Loucy (cell line): ENCODE data around the gene BTBD6.

ENCODE experiments used
- H2AFZ ChIP-seq: fragments of 200-600 bp; sonication (generic); 2 replicates; pipeline ENCODE4 v1.6.0; 2016; ENCODE audit warnings: antibody characterized with exemption, mild to moderate bottlenecking, low read length, moderate library complexity
- H3F3A ChIP-seq: fragments of 200-600 bp; 2 replicates; pipeline ENCODE4 v1.6.0; 2016; ENCODE audit warnings: antibody characterized with exemption, low read depth, mild to moderate bottlenecking
- H3K27me3 ChIP-seq: fragments of 200-600 bp; sonication (generic); 2 replicates; pipeline ENCODE4 v1.6.1; 2014; ENCODE audit warnings: low read length, mild to moderate bottlenecking; ENCODE audit not compliant: insufficient read depth, poor library complexity, severe bottlenecking
- H3K36me3 ChIP-seq: fragments of 200-600 bp; sonication (generic); 2 replicates; pipeline ENCODE4 v1.6.1; 2016; ENCODE audit warnings: low read length; ENCODE audit not compliant: insufficient read depth
- H3K4me1 ChIP-seq: fragments of 200-600 bp; sonication (generic); 2 replicates; pipeline ENCODE4 v1.5.1; 2014; ENCODE audit warnings: low read length, mild to moderate bottlenecking; ENCODE audit not compliant: insufficient read depth, poor library complexity, severe bottlenecking
- H3K4me2 ChIP-seq: fragments of 200-600 bp; sonication (generic); 2 replicates; pipeline ENCODE4 v1.6.0; 2014; ENCODE audit warnings: antibody characterized with exemption, low read length, low read depth, mild to moderate bottlenecking; ENCODE audit not compliant: poor library complexity, severe bottlenecking
- H3K4me3 ChIP-seq: fragments of 200-600 bp; sonication (generic); 2 replicates; pipeline ENCODE4 v1.5.1; 2014; ENCODE audit warnings: low read length, mild to moderate bottlenecking, mixed read lengths; ENCODE audit not compliant: poor library complexity, severe bottlenecking
- H3K79me2 ChIP-seq: fragments of 200-600 bp; sonication (generic); 2 replicates; pipeline ENCODE4 v1.6.1; 2014; ENCODE audit warnings: low read length; ENCODE audit not compliant: insufficient read depth
- H3K9ac ChIP-seq: fragments of 200-600 bp; sonication (generic); 2 replicates; pipeline ENCODE4 v1.6.0; 2014; ENCODE audit warnings: mild to moderate bottlenecking, low read depth, low read length, moderate library complexity; ENCODE audit not compliant: poor library complexity, severe bottlenecking
- H3K9me2 ChIP-seq: fragments of 200-600 bp; sonication (generic); replicated peaks from 2 replicates; pipeline ENCODE4 v1.6.1; 2016; ENCODE audit warnings: low read depth, low read length, mixed read lengths
- H3K9me3 ChIP-seq: fragments of 200-600 bp; sonication (generic); 2 replicates; pipeline ENCODE4 v1.6.1; 2014; ENCODE audit warnings: mild to moderate bottlenecking, antibody characterized with exemption, low read length, low read depth; ENCODE audit not compliant: insufficient read depth
- H4K20me1 ChIP-seq: fragments of 200-600 bp; sonication (generic); 2 replicates; pipeline ENCODE4 v1.6.0; 2014; ENCODE audit warnings: antibody characterized with exemption, low read length, mild to moderate bottlenecking; ENCODE audit not compliant: insufficient read depth, poor library complexity, severe bottlenecking
- EZH2phosphoT487 ChIP-seq: fragments of 200-600 bp; IDR thresholded peaks from 2 replicates; pipeline ENCODE4 v1.6.1; 2018; ENCODE audit warnings: antibody characterized with exemption, mild to moderate bottlenecking, moderate library complexity, borderline replicate concordance
- TF ChIP-seq, protein P1 (sequence below): fragments of 200-600 bp; sonication (generic); conservative IDR thresholded peaks from 2 replicates; pipeline ENCODE4 v1.5.1; 2014; ENCODE audit warnings: mild to moderate bottlenecking, antibody characterized with exemption, low read length

The BTBD6 gene

GRCh38 chr14:105280525-105280924, 32.2 kb downstream of the BTBD6 start:
- no peak overlapping the region for H3K4me2 ChIP-seq

GRCh38 chr14:105281371-105282097, 33.2 kb downstream of the BTBD6 start:
- Histone ChIP-seq H3F3A (no peaks in the 10 kb centered on the region), H3K27me3 (no peaks in the 10 kb centered on the region), H3K4me1 (peaks cover 17% of the 10 kb centered on the region), H3K36me3 (peaks cover 28% of the 10 kb centered on the region; the same call in 1 of the 2 replicates), H3K9ac (no peak overlapping the region), H4K20me1 (peaks cover 10% of the 10 kb centered on the region), H2AFZ (no peak overlapping the region), H3K9me3 (no peaks in the 10 kb centered on the region), H3K9me2 (no peaks in the 10 kb centered on the region), H3K4me3 (no peak overlapping the region), H3K4me2 (no peak overlapping the region), H3K79me2 (peaks cover 74% of the 10 kb centered on the region; the same call in 1 of the 2 replicates)
- TF ChIP-seq, protein P1, sequence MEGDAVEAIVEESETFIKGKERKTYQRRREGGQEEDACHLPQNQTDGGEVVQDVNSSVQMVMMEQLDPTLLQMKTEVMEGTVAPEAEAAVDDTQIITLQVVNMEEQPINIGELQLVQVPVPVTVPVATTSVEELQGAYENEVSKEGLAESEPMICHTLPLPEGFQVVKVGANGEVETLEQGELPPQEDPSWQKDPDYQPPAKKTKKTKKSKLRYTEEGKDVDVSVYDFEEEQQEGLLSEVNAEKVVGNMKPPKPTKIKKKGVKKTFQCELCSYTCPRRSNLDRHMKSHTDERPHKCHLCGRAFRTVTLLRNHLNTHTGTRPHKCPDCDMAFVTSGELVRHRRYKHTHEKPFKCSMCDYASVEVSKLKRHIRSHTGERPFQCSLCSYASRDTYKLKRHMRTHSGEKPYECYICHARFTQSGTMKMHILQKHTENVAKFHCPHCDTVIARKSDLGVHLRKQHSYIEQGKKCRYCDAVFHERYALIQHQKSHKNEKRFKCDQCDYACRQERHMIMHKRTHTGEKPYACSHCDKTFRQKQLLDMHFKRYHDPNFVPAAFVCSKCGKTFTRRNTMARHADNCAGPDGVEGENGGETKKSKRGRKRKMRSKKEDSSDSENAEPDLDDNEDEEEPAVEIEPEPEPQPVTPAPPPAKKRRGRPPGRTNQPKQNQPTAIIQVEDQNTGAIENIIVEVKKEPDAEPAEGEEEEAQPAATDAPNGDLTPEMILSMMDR, result peak; percentile 34
- no peak for TF ChIP-seq EZH2phosphoT487

More at GRCh38 chr14:105280525-105280924, 32.2 kb downstream of the BTBD6 start:
- Histone ChIP-seq H3K27me3 (no peaks in the 10 kb centered on the region), H3K9me3 (no peaks in the 10 kb centered on the region), H3F3A (no peaks in the 10 kb centered on the region), H2AFZ (no peak overlapping the region), H4K20me1 (peaks cover 10% of the 10 kb centered on the region), H3K79me2 (peaks cover 65% of the 10 kb centered on the region; the same call in 1 of the 2 replicates), H3K4me1 (peaks cover 17% of the 10 kb centered on the region), H3K9me2 (no peaks in the 10 kb centered on the region), H3K9ac (no peak overlapping the region), H3K36me3 (peaks cover 23% of the 10 kb centered on the region; the same call in 1 of the 2 replicates), H3K4me3 (no peak overlapping the region)
- TF ChIP-seq EZH2phosphoT487, result no peak
- TF ChIP-seq, protein P1, result no peak

GRCh38 chr14:105282098-105282725, 33.9 kb downstream of the BTBD6 start:
- Histone ChIP-seq H3K4me2 (no peak overlapping the region), H4K20me1 (peaks cover 10% of the 10 kb centered on the region), H3K9me3 (no peaks in the 10 kb centered on the region), H3K36me3 (peaks cover 28% of the 10 kb centered on the region; the same call in 1 of the 2 replicates), H3K4me3 (no peak overlapping the region), H3F3A (no peaks in the 10 kb centered on the region), H3K4me1 (peaks cover 17% of the 10 kb centered on the region), H3K9me2 (no peaks in the 10 kb centered on the region), H3K79me2 (peaks cover 81% of the 10 kb centered on the region; the same call in 1 of the 2 replicates), H2AFZ (no peak overlapping the region), H3K27me3 (no peaks in the 10 kb centered on the region), H3K9ac (no peak overlapping the region)
- no peak for TF ChIP-seq EZH2phosphoT487
- TF ChIP-seq, protein P1, result no peak
